RWPE1 (cell line): Measurements from ENCODE around the gene CIP2A.

Experiments used
- CTCF ChIA-PET: fragments of 350-600 bp; sonication (Branson Sonifier 250); formaldehyde crosslinking; extraction: SDS; loops from one replicate; lab custom pipeline; 2021; lab: Yijun Ruan, JAX
- POLR2A ChIA-PET: fragments of 400-600 bp; formaldehyde crosslinking; extraction: SDS; loops from one replicate; lab custom pipeline; 2020; ENCODE audit warnings: antibody characterized with exemption; ENCODE audit not compliant: low non-redundant PET; lab: Yijun Ruan, JAX
- DNase-seq: peaks from one replicate; pipeline ENCODE4 v3.0.0; 2012; ENCODE audit warnings: low spot score
- H3K27ac ChIP-seq: fragments of 450-650 bp; 2 replicates; pipeline ENCODE4 v1.5.1; 2017
- CTCF ChIP-seq: fragments of 450-650 bp; conservative IDR thresholded peaks from 2 replicates; pipeline ENCODE4 v1.5.1; 2017; ENCODE audit warnings: low read depth, mild to moderate bottlenecking

CIP2A gene

GRCh38 chr3:108578064-108578463 is 11.2 kb downstream of the CIP2A start:
- POLR2A ChIA-PET, result no interaction called here
- CTCF ChIA-PET, result interaction anchor here (0.6 kb wide), 1 partner anchor 69 kb away, joined by 4 read pairs; no protein-coding TSS in a partner anchor

GRCh38 chr3:108569336-108569735 is 19.9 kb downstream of the CIP2A start:
- H3K27ac ChIP-seq, result no peak overlapping the region
- POLR2A ChIA-PET, result no interaction called here
- no peak for TF ChIP-seq CTCF
- CTCF ChIA-PET, result no interaction called here
- no peak for DNase-seq

More at GRCh38 chr3:108578064-108578463, 11.2 kb downstream of the CIP2A start:
- H3K27ac ChIP-seq, result no peak overlapping the region
- TF ChIP-seq CTCF, result no peak
- no peak for DNase-seq

- CTCF ChIA-PET, result no interaction called here
- no peak for TF ChIP-seq CTCF
- POLR2A ChIA-PET, result no interaction called here
- H3K27ac ChIP-seq, result no peak overlapping the region
- DNase-seq, result no peak
These were observed 22.6 kb downstream of the CIP2A start for GRCh38 chr3:108566599-108566998.

GRCh38 chr3:108565506-108565905 is 23.7 kb downstream of the CIP2A start:
- no peak for TF ChIP-seq CTCF
- CTCF ChIA-PET, result no interaction called here

GRCh38 chr3:108564564-108564963 is 24.7 kb downstream of the CIP2A start:
- DNase-seq, result no peak
- POLR2A ChIA-PET, result no interaction called here
- no peak for TF ChIP-seq CTCF
- CTCF ChIA-PET, result no interaction called here
- H3K27ac ChIP-seq, result no peak overlapping the region

More at GRCh38 chr3:108565506-108565905, 23.7 kb downstream of the CIP2A start:
- POLR2A ChIA-PET, result no interaction called here
- no peak for DNase-seq
- H3K27ac ChIP-seq, result no peak overlapping the region

- TF ChIP-seq CTCF, result no peak
- CTCF ChIA-PET, result interaction anchor here (0.6 kb wide), 1 partner anchor 274 kb away, joined by 3 read pairs; no protein-coding TSS in a partner anchor
These were observed 26.7 kb downstream of the CIP2A start for GRCh38 chr3:108562565-108562964.

More at GRCh38 chr3:108562565-108562964, 26.7 kb downstream of the CIP2A start:
- no peak for DNase-seq
- no peak overlapping the region for H3K27ac ChIP-seq
- POLR2A ChIA-PET, result no interaction called here
